KMS-11 (cell line): ENCODE measurements around the gene THOC2.

Experiments
- H2AFZ ChIP-seq: fragments of 200-600 bp; sonication (generic); 2 replicates; pipeline ENCODE4 v1.6.1; 2016; ENCODE audit warnings: antibody characterized with exemption, mixed run types, low read depth
- H3K27ac ChIP-seq: fragments of 200-600 bp; sonication (generic); 2 replicates; pipeline ENCODE4 v1.6.1; 2016; ENCODE audit warnings: mild to moderate bottlenecking, mixed run types
- H3K27me3 ChIP-seq: fragments of 200-600 bp; sonication (generic); 2 replicates; pipeline ENCODE4 v1.6.1; 2017; ENCODE audit warnings: mild to moderate bottlenecking, low read depth, mixed run types, moderate library complexity; ENCODE audit not compliant: insufficient read depth
- H3K36me3 ChIP-seq: fragments of 200-600 bp; sonication (generic); 2 replicates; pipeline ENCODE4 v1.6.1; 2017; ENCODE audit warnings: mild to moderate bottlenecking, mixed run types; ENCODE audit not compliant: insufficient read depth
- H3K4me1 ChIP-seq: fragments of 200-600 bp; sonication (generic); 2 replicates; pipeline ENCODE4 v1.6.1; 2016; ENCODE audit warnings: mild to moderate bottlenecking, low read depth, mixed run types; ENCODE audit not compliant: poor library complexity, severe bottlenecking
- H3K4me2 ChIP-seq: fragments of 200-600 bp; sonication (generic); 2 replicates; pipeline ENCODE4 v1.7.0; 2016; ENCODE audit warnings: mild to moderate bottlenecking, mixed run types
- H3K4me3 ChIP-seq: fragments of 200-600 bp; sonication (generic); IDR thresholded peaks from 2 replicates; pipeline ENCODE4 v1.6.1; 2017; ENCODE audit warnings: low read depth, low read length, mixed read lengths; ENCODE audit not compliant: insufficient read depth
- H3K79me2 ChIP-seq: fragments of 200-600 bp; sonication (generic); 2 replicates; pipeline ENCODE4 v1.6.1; 2016; ENCODE audit warnings: low read depth, mixed run types; ENCODE audit not compliant: insufficient read depth
- H3K9ac ChIP-seq: fragments of 200-600 bp; sonication (generic); 2 replicates; pipeline ENCODE4 v1.6.1; 2016; ENCODE audit warnings: mild to moderate bottlenecking, mixed run types
- H4K20me1 ChIP-seq: fragments of 200-600 bp; sonication (generic); 2 replicates; pipeline ENCODE4 v1.6.1; 2016; ENCODE audit warnings: mild to moderate bottlenecking, mixed run types; ENCODE audit not compliant: insufficient read depth
- CTCF ChIP-seq: fragments of 200-600 bp; sonication (generic); conservative IDR thresholded peaks from 2 replicates; pipeline ENCODE4 v1.6.1; 2017; ENCODE audit warnings: low read depth, mild to moderate bottlenecking, antibody characterized with exemption, low read length, moderate library complexity, mixed read lengths

The THOC2 gene

GRCh38 chrX:123648028-123648810 lies 84.6 kb downstream of the THOC2 start:
- no peak overlapping the region for H2AFZ ChIP-seq
- H3K27me3 ChIP-seq = no peaks in the 10 kb centered on the region
- no peak overlapping the region for H3K4me2 ChIP-seq
- no peaks in the 10 kb centered on the region for H4K20me1 ChIP-seq
- H3K36me3 ChIP-seq = no peaks in the 10 kb centered on the region
- TF ChIP-seq CTCF = no peak
- H3K4me1 ChIP-seq = no peaks in the 10 kb centered on the region
- no peak overlapping the region for H3K9ac ChIP-seq
- H3K4me3 ChIP-seq = no peak overlapping the region
- H3K79me2 ChIP-seq = no peaks in the 10 kb centered on the region; the same call in 1 of the 2 replicates
- no peak overlapping the region for H3K27ac ChIP-seq

GRCh38 chrX:123647244-123647643 lies 85.6 kb downstream of the THOC2 start:
- no peak overlapping the region for H2AFZ ChIP-seq
- H3K4me1 ChIP-seq = no peaks in the 10 kb centered on the region
- H3K9ac ChIP-seq = no peak overlapping the region
- H3K4me2 ChIP-seq = no peak overlapping the region
- TF ChIP-seq CTCF = no peak
- no peak overlapping the region for H3K4me3 ChIP-seq
- H4K20me1 ChIP-seq = no peaks in the 10 kb centered on the region
- no peaks in the 10 kb centered on the region for H3K27me3 ChIP-seq
- H3K27ac ChIP-seq = no peak overlapping the region
- no peaks in the 10 kb centered on the region; the same call in 1 of the 2 replicates for H3K79me2 ChIP-seq
- H3K36me3 ChIP-seq = no peaks in the 10 kb centered on the region

GRCh38 chrX:123629502-123629901 lies 103.3 kb downstream of the THOC2 start:
- no peaks in the 10 kb centered on the region for H3K79me2 ChIP-seq
- H4K20me1 ChIP-seq = no peaks in the 10 kb centered on the region
- no peak for TF ChIP-seq CTCF
- H3K9ac ChIP-seq = no peak overlapping the region
- no peak overlapping the region for H3K27ac ChIP-seq
- no peak overlapping the region for H3K4me2 ChIP-seq
- no peak overlapping the region for H2AFZ ChIP-seq
- no peak overlapping the region for H3K4me3 ChIP-seq
- H3K27me3 ChIP-seq = no peaks in the 10 kb centered on the region
- H3K4me1 ChIP-seq = peaks cover 14% of the 10 kb centered on the region
- no peaks in the 10 kb centered on the region for H3K36me3 ChIP-seq

- Histone ChIP-seq H3K4me1 (peaks cover 14% of the 10 kb centered on the region), H3K36me3 (no peaks in the 10 kb centered on the region), H2AFZ (no peak overlapping the region), H3K4me2 (no peak overlapping the region), H3K9ac (no peak overlapping the region), H3K4me3 (no peak overlapping the region), H3K27me3 (no peaks in the 10 kb centered on the region), H4K20me1 (no peaks in the 10 kb centered on the region), H3K27ac (no peak overlapping the region), H3K79me2 (no peaks in the 10 kb centered on the region)
- no peak for TF ChIP-seq CTCF
These were observed 105.9 kb downstream of the THOC2 start for GRCh38 chrX:123626962-123627361.
